GM12892 (cell line): ENCODE data around the gene RGP1. TPM values are rescaled to one million over a fixed set of nuclear protein-coding genes. Genes with fewer than 3 reads are reported as not detected.

Source experiments
- DNase-seq: peaks from one replicate; pipeline ENCODE4 v3.0.0; 2011; ENCODE audit not compliant: insufficient read length
- FAIRE-seq: peaks from 2 replicates; lab custom pipeline; 2011; peaks lifted over from hg19 to GRCh38; lab: Jason Lieb, UNC
- POLR2A ChIP-seq: IDR thresholded peaks from 2 replicates; pipeline ENCODE4 v1.6.1; 2011; ENCODE audit warnings: low read depth, low read length, control low read depth
- POLR2AphosphoS5 ChIP-seq: IDR thresholded peaks from 2 replicates; pipeline ENCODE4 v1.6.1; 2011; ENCODE audit warnings: low read depth, low read length, control low read depth
- TAF1 ChIP-seq: IDR thresholded peaks from 2 replicates; pipeline ENCODE4 v1.6.1; 2011; ENCODE audit warnings: low read depth, mild to moderate bottlenecking, control low read depth, low read length, borderline replicate concordance
- polyA plus RNA-seq: library from polyadenylated mRNA; unstranded; fragments of >200 nt; gene quantifications from one replicate; pipeline ENCODE4 v1.2.1, GENCODE V29; 2012; ENCODE audit warnings: missing spikeins, inconsistent platforms; ENCODE audit not compliant: missing spikeins

RGP1 gene, protein sequence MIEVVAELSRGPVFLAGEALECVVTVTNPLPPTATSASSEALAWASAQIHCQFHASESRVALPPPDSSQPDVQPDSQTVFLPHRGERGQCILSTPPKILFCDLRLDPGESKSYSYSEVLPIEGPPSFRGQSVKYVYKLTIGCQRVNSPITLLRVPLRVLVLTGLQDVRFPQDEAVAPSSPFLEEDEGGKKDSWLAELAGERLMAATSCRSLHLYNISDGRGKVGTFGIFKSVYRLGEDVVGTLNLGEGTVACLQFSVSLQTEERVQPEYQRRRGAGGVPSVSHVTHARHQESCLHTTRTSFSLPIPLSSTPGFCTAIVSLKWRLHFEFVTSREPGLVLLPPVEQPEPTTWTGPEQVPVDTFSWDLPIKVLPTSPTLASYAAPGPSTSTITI
- polyA plus RNA-seq: 6.3 TPM

DNA sequence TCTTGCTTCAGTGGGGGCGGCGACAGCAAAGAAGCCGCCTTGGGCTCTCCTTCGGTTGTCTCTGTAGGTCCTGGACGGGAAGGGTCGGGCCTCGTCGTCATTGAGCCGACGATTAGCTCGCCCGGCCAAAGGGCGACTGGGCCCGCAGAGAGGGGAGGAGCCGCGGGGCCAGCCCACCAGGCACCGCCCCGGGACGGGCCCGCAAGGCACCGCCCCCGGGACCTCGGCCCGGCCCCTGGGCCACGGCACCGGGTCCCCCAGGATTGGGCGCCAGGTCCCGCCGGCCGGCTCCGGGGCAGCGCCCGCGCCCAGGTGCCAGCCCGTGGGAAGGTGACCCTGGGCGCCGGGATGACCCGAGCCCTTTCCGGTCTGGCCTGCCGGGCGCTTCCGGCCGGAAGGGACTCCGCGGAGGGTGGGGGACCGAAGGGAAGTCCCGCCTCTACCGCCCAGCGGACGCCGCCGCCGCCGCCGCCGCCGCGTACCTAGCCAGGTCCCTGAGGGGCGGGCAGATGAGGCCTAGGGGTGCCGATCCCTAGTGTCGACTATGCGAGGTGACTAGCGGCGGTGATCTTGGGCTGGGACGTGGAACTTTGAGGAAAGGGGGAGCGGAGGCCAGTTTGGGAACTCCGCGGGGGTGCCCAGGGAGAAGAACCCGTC lies at the start of gene RGP1, which contains the start of gene GBA2:
TSS of gene RGP1 (plus strand) at position 430 of the 657 bp plus-strand sequence. CDS start 469 bp downstream, outside the sequence.
TSS of gene GBA2 (minus strand) at position 371 of the 657 bp plus-strand sequence. CDS start 524 bp downstream, outside the sequence.
- no peak for TF ChIP-seq POLR2AphosphoS5
- TF ChIP-seq POLR2A: peak; percentile 68; the same call in 1 of the 2 replicates
- FAIRE-seq (peak; percentile 84), DNase-seq (peak; percentile 79)

DNA sequence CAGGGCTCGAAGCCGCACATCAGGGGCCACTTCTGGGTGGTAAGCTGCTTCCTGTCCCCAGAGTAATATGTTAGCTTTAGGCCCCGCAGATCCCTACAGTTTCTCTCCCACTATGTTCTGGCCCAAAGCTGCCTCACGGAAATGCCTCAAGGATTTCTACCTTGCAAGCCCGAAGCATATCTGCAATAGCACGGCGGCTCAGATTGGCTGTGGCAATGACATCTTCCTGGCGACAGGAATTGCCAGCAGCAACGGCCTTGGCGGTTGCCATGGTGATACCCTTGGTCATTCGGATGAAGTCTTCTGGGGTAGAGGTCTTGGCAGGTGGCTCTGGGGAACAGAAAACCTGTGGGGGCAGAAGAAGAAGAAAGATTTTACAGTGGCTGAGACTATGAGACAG lies 49.1 kb upstream of the RGP1 start:
- DNase-seq: no peak
- no peak for FAIRE-seq
- TF ChIP-seq TAF1: no peak
- TF ChIP-seq POLR2A: no peak
- TF ChIP-seq POLR2AphosphoS5: no peak

DNA sequence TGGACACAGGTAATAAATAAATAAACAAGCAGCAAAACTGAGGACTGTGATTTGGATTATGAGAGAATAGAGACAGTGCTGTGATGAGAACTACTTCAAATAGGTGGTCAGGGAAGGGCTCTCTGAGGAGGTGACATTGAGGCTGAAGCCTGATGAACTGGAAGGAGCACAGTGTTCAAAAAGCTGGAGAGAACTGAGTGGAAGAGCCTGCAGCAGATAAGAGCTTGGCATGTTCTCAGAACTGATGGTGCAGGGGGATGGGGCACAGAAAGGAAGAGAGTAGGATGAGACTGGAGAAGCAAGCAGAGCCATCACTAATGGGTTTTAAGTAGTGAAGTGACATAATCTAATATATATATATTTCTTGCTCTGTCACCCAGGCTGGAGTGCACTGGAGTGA lies 48.1 kb upstream of the RGP1 start:
- TF ChIP-seq TAF1: no peak
- TF ChIP-seq POLR2AphosphoS5: no peak
- no peak for TF ChIP-seq POLR2A
- DNase-seq (no peak), FAIRE-seq (no peak)

DNA sequence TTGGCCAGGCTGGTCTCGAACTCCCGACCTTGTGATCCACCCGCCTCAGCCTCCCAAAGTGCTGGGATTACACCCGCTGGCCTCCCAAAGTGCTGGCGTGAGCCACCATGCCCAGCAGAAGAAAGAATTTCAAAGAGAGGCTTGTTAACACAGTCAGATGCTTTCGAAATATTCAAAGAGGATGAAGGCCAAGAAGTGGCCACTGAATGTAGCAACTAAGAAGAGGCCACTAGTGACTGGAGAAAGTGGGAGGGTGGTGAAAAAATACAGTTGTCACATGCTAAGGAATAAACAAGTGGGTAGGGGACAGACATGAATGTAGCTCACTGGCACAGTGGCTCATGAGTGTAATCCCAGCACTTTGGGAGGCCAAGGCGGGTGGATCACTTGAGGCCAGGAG lies 46.4 kb upstream of the RGP1 start:
- TF ChIP-seq POLR2A (no peak), TAF1 (no peak), POLR2AphosphoS5 (no peak)
- no peak for FAIRE-seq
- no peak for DNase-seq

DNA sequence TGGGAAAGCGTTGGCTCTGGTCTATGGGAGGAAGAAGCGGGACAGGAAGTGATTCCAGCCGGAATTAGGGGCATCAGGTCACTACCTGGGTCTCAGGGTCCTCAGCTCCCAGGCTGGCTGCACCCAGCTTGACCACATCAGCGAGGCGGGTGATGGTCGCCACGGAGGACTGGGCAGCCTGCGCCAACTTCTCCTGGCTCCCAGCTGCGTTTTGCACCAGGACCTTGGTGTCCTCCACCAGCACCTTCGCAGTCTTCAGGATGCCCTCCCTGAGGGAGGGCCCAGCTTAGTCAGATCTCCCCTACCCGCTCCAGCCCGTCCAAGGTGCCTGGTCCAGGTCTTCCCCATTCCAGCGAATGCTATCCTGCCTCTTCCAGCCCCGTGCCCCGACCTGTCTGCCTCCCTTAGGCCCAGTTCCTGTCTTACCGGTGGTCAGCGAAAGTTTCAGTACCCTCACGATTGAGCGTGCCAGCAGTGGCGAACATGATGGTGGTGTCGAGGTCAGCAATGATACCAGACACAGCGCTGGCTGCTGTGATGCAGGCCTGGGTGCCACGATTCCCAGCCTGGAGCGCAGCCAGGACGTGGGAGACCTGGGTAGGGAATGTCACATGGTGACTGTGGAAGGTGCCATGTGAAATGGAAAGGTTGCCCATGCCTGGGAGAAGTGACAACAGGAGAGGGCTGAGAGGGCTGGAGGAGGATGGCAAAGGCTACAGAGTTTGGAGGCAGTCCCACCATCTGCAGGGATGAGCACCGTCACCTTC lies 45.0 kb upstream of the RGP1 start:
- FAIRE-seq (no peak), DNase-seq (no peak)
- TF ChIP-seq POLR2A (no peak), POLR2AphosphoS5 (no peak), TAF1 (no peak)

DNA sequence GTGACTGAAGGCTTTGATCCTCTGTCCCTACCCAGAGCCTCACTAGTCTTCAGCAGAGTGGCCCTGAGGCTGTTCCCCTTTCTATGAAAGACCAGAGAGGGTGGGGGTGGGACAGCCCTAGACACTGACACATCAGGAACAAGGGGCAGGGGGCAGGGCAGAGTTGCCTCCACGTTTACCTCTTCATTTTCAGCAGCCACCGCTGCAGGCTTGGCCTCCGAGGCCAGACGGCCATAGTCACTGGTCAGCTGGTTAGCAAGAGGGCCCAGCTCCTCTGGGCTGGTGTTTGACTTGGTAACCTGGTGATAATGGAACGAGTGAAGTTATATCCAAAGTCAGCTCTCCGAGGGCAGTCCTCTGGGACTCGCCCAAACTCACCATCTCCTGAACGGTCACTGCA lies 43.7 kb upstream of the RGP1 start:
- DNase-seq (no peak), FAIRE-seq (no peak)
- TF ChIP-seq POLR2A (no peak), POLR2AphosphoS5 (no peak), TAF1 (no peak)

DNA sequence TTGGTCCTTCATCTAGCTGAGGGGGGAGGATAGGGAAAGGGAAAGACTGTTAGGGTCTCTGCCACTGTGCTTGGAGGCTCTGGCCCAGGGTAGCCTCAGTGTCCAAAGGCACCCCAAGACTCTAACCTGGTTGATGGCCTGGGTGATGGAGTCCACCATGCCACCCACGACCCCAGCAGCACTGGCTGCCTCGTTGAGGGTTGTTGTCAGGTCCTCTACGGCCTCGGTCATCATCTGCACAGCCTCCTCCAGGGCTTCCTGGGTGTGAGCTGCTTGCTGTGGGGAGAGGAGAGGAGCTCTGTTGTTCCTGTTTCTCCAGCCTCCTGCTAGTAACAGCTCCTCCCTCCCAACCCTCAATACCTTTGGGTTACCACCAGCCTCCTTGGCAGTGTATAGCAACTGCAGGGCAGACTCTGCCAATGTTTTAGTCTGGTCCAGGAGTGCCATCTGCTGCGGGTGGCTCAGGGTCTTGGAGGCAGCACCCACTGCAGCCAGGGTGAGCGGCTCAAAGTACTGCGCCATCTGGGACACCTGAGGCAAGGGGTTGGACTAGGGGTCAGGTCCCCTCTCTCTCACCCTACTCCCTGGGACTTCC lies 43.2 kb upstream of the RGP1 start:
- DNase-seq (no peak), FAIRE-seq (no peak)
- TF ChIP-seq POLR2AphosphoS5 (no peak), POLR2A (no peak), TAF1 (no peak)

DNA sequence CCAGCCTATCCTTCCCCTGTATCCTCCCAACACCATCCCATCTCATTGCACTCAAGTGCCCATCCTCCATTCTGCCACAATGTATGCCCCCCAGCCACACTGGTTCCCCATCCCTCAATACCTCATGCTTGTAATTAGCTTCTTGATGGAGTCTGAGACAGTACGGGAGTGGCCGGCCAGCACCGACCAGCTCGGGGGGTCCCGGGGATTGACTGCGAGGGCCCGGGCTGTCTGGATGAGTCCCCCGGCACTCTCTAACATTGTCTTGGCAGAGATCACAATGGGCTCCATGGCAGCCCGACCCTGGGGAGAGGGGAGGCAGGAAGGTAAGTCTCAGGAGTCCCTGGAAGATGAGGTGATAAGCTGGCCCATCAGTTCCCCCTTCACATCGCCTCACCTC lies 42.1 kb upstream of the RGP1 start:
- DNase-seq (no peak), FAIRE-seq (no peak)
- TF ChIP-seq POLR2A (no peak), TAF1 (no peak), POLR2AphosphoS5 (no peak)

DNA sequence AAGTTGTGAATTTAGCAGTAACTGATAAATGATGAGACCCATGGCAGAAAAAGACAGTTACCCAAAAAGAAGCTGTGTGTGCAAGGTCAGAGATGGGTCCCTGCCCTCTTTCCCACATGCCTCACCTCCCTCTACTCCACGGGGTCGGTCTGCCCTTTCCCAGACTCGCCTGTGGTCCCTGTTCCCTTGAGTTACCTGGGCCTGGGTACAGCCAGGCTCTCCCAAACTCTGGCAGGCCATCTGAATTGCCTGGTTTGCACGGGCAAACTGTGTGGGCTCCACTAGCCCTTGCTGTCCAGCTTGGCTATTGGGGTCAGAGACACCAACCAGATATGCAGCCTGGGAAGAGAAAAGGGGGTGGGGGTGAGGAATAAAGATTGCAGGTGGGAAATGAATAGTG lies 40.9 kb upstream of the RGP1 start:
- TF ChIP-seq POLR2A (no peak), POLR2AphosphoS5 (no peak), TAF1 (no peak)
- FAIRE-seq (no peak), DNase-seq (no peak)

DNA sequence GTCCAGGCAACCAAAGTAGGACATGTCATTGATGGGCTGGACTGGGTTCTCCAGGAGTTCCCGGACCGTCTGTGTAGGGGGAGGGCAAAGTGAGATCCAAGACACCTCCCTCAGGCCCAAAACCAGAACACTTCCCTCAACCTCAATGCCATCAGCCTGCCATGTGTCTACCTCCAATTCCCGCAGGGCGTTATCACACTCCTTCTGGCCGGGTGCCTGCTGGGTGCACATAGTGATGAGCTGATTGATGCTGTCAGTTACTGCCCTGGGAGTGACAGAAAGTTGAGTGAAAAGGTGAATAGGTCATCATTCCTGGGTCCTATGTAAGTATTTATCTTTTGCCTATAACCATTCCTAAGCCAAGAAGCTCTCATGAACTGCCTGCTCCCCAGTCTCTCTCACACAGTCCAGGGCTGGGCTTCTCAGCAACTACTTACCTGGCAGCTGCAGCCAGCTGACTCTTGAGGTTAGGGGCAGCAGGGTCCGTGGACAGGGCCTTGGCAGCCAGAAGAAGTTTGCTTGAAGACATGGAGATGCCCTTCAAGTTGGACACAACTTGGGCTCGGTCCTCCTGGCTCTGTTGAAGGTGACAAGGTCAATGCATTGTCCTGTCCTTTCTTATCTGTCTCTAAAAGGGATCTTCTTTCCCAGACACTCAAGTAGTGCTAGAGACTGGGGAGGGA lies 38.1 kb upstream of the RGP1 start:
- TF ChIP-seq TAF1: no peak
- TF ChIP-seq POLR2A: no peak
- no peak for TF ChIP-seq POLR2AphosphoS5
- DNase-seq (no peak), FAIRE-seq (no peak)
